Panc1 (cell line): ENCODE results near the gene LRP5. TPM values are rescaled to one million over a fixed set of nuclear protein-coding genes. Genes with fewer than 3 reads are reported as not detected.

Source experiments
- ATAC-seq: fragments of 200-7000 bp; cut with Tn5 transposase; 2 replicates; pipeline ENCODE4 v1.9.1; 2020; ENCODE audit warnings: mild to moderate bottlenecking, moderate library complexity
- BruUV-seq: library from RNA; stranded (reverse); fragments of 400-500 nt; replicated peaks from 2 replicates; lab custom pipeline; 2021; lab: Mats Ljungman, UMichigan
- CTCF ChIA-PET: fragments of 300-600 bp; sonication (Branson Sonifier 250); formaldehyde crosslinking; loops from one replicate; lab custom pipeline; 2022; ENCODE audit warnings: antibody characterized with exemption; lab: Charles Lee
- POLR2A ChIA-PET: fragments of 300-600 bp; sonication (Branson Sonifier 250); formaldehyde crosslinking; loops from one replicate; lab custom pipeline; 2022; ENCODE audit warnings: antibody characterized with exemption; lab: Charles Lee
- DNase-seq: peaks from one replicate; pipeline ENCODE4 v3.0.0-alpha.2; 2010; ENCODE audit warnings: low read depth, low spot score
- H3K27ac ChIP-seq: 2 replicates; pipeline ENCODE4 v1.5.1; 2011; ENCODE audit warnings: mild to moderate bottlenecking, low read length, inconsistent platforms
- H3K27me3 ChIP-seq: fragments of 200-500 bp; sonication (Bioruptor generic); 2 replicates; pipeline ENCODE4 v1.6.0; 2014; ENCODE audit warnings: low read length, inconsistent platforms; ENCODE audit not compliant: control insufficient read depth, insufficient read depth
- H3K36me3 ChIP-seq: fragments of 200-500 bp; sonication (Bioruptor generic); 2 replicates; pipeline ENCODE4 v1.5.1; 2014; ENCODE audit warnings: inconsistent platforms, mild to moderate bottlenecking, low read length, moderate library complexity; ENCODE audit not compliant: control insufficient read depth, insufficient read depth
- H3K4me1 ChIP-seq: 2 replicates; pipeline ENCODE4 v1.5.1; 2011; ENCODE audit warnings: inconsistent platforms, mild to moderate bottlenecking, low read length, moderate library complexity; ENCODE audit not compliant: control insufficient read depth, insufficient read depth
- H3K4me3 ChIP-seq, 2 experiments: 2 replicates each; pipeline ENCODE4 v1.5.1; 2011 to 2012; ENCODE audit warnings: low read depth in 2 of 2, low read length in 2 of 2, mild to moderate bottlenecking in 2 of 2, inconsistent platforms in 1 of 2, moderate library complexity in 1 of 2
- H3K9me3 ChIP-seq: fragments of 200-500 bp; sonication (Bioruptor generic); 2 replicates; pipeline ENCODE4 v1.5.1; 2014; ENCODE audit warnings: low read depth, mild to moderate bottlenecking, inconsistent platforms, low read length, moderate library complexity; ENCODE audit not compliant: control insufficient read depth, insufficient read depth
- POLR2AphosphoS5 ChIP-seq: IDR thresholded peaks from 2 replicates; pipeline ENCODE4 v1.6.1; 2012; ENCODE audit warnings: mild to moderate bottlenecking, low read depth, low read length, moderate library complexity
- SIN3A ChIP-seq: IDR thresholded peaks from 2 replicates; pipeline ENCODE4 v1.6.1; 2012; ENCODE audit warnings: low read depth, mild to moderate bottlenecking, low read length, moderate library complexity, borderline replicate concordance; ENCODE audit not compliant: insufficient read depth
- TCF7L2 ChIP-seq: IDR thresholded peaks from 2 replicates; pipeline ENCODE4 v1.6.1; 2011; ENCODE audit warnings: mild to moderate bottlenecking, low read depth, low read length, inconsistent platforms
- in situ Hi-C: cut with HindIII; loops from 2 replicates; pipeline ENCODE4 v1.10.0; 2016; ENCODE audit warnings: low sequenced_read_pairs, low pct_unique_long_range_greater_than_20kb
- intact Hi-C: fragments of 100-400 bp; cut with micrococcal nuclease; formaldehyde crosslinking; loops from one replicate; pipeline ENCODE4 v1.10.0; 2022; ENCODE audit not compliant: unreplicated experiment
- total RNA-seq: library from RNA; stranded (reverse); gene quantifications from one replicate; pipeline ENCODE4 v1.2.1, GENCODE V29; 2021; ENCODE audit not compliant: unreplicated experiment
- TF ChIP-seq, protein P1 (sequence below), 2 experiments: IDR thresholded peaks; 2 replicates each; pipeline ENCODE4 v1.6.1; 2011 to 2012; ENCODE audit warnings: low read depth in 2 of 2, control low read depth in 1 of 2, low read length in 1 of 2, mild to moderate bottlenecking in 1 of 2, moderate library complexity in 1 of 2; ENCODE audit not compliant: insufficient read depth in 1 of 2
- TF ChIP-seq, protein P2 (sequence below): fragments of 450-650 bp; IDR thresholded peaks from 2 replicates; pipeline ENCODE4 v1.5.1; 2017; ENCODE audit warnings: mild to moderate bottlenecking

The LRP5 gene
- total RNA-seq, 1 experiment from 2014 or later = 171 TPM

DNA sequence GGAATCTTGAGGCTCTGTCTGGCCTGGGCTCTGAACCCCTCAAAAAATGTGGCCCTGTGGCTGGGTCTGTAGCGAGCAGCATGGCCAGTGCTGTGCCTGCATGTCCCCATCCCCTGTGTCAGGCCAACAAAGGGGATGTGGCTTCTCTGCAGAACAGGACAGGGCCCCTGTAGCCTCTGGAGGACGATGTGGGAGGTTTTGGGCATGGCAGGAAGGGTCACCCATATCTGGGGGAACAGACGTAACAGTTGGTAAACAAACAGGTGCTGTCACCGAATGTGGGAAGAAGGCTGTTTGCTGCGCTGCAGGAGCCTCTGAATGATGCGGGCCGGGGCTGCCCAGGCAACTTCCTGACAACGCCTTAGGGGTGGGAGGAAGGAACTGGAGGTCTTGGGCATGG lies 35.0 kb downstream of the LRP5 start:
- TF ChIP-seq, protein P1, sequence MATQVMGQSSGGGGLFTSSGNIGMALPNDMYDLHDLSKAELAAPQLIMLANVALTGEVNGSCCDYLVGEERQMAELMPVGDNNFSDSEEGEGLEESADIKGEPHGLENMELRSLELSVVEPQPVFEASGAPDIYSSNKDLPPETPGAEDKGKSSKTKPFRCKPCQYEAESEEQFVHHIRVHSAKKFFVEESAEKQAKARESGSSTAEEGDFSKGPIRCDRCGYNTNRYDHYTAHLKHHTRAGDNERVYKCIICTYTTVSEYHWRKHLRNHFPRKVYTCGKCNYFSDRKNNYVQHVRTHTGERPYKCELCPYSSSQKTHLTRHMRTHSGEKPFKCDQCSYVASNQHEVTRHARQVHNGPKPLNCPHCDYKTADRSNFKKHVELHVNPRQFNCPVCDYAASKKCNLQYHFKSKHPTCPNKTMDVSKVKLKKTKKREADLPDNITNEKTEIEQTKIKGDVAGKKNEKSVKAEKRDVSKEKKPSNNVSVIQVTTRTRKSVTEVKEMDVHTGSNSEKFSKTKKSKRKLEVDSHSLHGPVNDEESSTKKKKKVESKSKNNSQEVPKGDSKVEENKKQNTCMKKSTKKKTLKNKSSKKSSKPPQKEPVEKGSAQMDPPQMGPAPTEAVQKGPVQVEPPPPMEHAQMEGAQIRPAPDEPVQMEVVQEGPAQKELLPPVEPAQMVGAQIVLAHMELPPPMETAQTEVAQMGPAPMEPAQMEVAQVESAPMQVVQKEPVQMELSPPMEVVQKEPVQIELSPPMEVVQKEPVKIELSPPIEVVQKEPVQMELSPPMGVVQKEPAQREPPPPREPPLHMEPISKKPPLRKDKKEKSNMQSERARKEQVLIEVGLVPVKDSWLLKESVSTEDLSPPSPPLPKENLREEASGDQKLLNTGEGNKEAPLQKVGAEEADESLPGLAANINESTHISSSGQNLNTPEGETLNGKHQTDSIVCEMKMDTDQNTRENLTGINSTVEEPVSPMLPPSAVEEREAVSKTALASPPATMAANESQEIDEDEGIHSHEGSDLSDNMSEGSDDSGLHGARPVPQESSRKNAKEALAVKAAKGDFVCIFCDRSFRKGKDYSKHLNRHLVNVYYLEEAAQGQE (IDR thresholded peaks at IDR 0.05; ENCODE audit: insufficient read depth in 1 of 2, low read depth in 2 of 2, low read length in 1 of 2) = no peak
- TF ChIP-seq SIN3A = no peak
- no peak for TF ChIP-seq POLR2AphosphoS5
- TF ChIP-seq, protein P2, sequence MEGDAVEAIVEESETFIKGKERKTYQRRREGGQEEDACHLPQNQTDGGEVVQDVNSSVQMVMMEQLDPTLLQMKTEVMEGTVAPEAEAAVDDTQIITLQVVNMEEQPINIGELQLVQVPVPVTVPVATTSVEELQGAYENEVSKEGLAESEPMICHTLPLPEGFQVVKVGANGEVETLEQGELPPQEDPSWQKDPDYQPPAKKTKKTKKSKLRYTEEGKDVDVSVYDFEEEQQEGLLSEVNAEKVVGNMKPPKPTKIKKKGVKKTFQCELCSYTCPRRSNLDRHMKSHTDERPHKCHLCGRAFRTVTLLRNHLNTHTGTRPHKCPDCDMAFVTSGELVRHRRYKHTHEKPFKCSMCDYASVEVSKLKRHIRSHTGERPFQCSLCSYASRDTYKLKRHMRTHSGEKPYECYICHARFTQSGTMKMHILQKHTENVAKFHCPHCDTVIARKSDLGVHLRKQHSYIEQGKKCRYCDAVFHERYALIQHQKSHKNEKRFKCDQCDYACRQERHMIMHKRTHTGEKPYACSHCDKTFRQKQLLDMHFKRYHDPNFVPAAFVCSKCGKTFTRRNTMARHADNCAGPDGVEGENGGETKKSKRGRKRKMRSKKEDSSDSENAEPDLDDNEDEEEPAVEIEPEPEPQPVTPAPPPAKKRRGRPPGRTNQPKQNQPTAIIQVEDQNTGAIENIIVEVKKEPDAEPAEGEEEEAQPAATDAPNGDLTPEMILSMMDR = no peak
- no peak for TF ChIP-seq TCF7L2
- ChIA-PET CTCF (no interaction called here), POLR2A (no interaction called here)
- Histone ChIP-seq H3K4me1 (peaks cover 51% of the 10 kb centered on the region), H3K4me3 (no peak overlapping the region), H3K27me3 (no peaks in the 10 kb centered on the region), H3K36me3 (no peaks in the 10 kb centered on the region), H3K9me3 (no peaks in the 10 kb centered on the region), H3K27ac (0 out of 2 replicates have a peak overlapping the region, but pooled peaks have one; percentile 76)
- in situ Hi-C loops (no loop called here), intact Hi-C loops (no loop called here)
- ATAC-seq (no peak), DNase-seq (no peak)
- no TSS peak for BruUV-seq

DNA sequence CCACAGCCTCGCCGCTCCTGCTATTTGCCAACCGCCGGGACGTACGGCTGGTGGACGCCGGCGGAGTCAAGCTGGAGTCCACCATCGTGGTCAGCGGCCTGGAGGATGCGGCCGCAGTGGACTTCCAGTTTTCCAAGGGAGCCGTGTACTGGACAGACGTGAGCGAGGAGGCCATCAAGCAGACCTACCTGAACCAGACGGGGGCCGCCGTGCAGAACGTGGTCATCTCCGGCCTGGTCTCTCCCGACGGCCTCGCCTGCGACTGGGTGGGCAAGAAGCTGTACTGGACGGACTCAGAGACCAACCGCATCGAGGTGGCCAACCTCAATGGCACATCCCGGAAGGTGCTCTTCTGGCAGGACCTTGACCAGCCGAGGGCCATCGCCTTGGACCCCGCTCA lies 35.5 kb downstream of the LRP5 start:
- CTCF ChIA-PET = no interaction called here
- H3K4me3 ChIP-seq = no peak overlapping the region
- no peaks in the 10 kb centered on the region for H3K36me3 ChIP-seq
- ATAC-seq = no peak
- intact Hi-C loops = no loop called here
- H3K27ac ChIP-seq = no peak overlapping the region
- no TSS peak for BruUV-seq
- TF ChIP-seq, protein P1 (IDR thresholded peaks at IDR 0.05; ENCODE audit: insufficient read depth in 1 of 2, low read depth in 2 of 2, low read length in 1 of 2) = no peak
- no peaks in the 10 kb centered on the region for H3K27me3 ChIP-seq
- POLR2A ChIA-PET = no interaction called here
- peaks cover 46% of the 10 kb centered on the region for H3K4me1 ChIP-seq
- DNase-seq = no peak
- in situ Hi-C loops = no loop called here
- H3K9me3 ChIP-seq = no peaks in the 10 kb centered on the region
